HEK293 (cell line): ENCODE measurements around the gene PIGN.

Experiments
- GFI1B ChIP-seq: fragments of 450-650 bp; formaldehyde crosslinking; IDR thresholded peaks from 2 replicates; pipeline ENCODE4 v1.5.1; 2016; ENCODE audit warnings: missing biosample characterization, missing genetic modification characterization
- GLI4 ChIP-seq: fragments of 450-650 bp; formaldehyde crosslinking; IDR thresholded peaks from 2 replicates; pipeline ENCODE4 v1.5.1; 2016; ENCODE audit warnings: missing biosample characterization, missing genetic modification characterization
- IKZF3 ChIP-seq: fragments of 450-650 bp; IDR thresholded peaks from 2 replicates; pipeline ENCODE4 v1.5.0; 2018; ENCODE audit warnings: missing biosample characterization, mild to moderate bottlenecking, missing genetic modification characterization, moderate library complexity
- PRDM10 ChIP-seq: fragments of 450-650 bp; formaldehyde crosslinking; IDR thresholded peaks from 2 replicates; pipeline ENCODE4 v1.5.1; 2016; ENCODE audit warnings: missing biosample characterization, missing genetic modification characterization
- YY1 ChIP-seq: fragments of 450-650 bp; formaldehyde crosslinking; IDR thresholded peaks from 2 replicates; pipeline ENCODE4 v1.5.1; 2018; ENCODE audit warnings: missing biosample characterization, missing genetic modification characterization
- ZNF274 ChIP-seq, 2 experiments: fragments of 200-500 bp in 1 of 2; fragments of 450-650 bp in 1 of 2; sonication (Bioruptor generic) in 1 of 2; formaldehyde crosslinking in 1 of 2; IDR thresholded peaks; 2 replicates each; pipeline versions ENCODE4 v1.5.1 to v1.6.1; 2014 to 2016; ENCODE audit warnings: borderline replicate concordance in 1 of 2, inconsistent platforms in 1 of 2, low read length in 1 of 2, missing biosample characterization in 1 of 2, missing genetic modification characterization in 1 of 2
- ZNF560 ChIP-seq: fragments of 450-650 bp; formaldehyde crosslinking; IDR thresholded peaks from 2 replicates; pipeline ENCODE4 v1.5.1; 2017; ENCODE audit warnings: missing biosample characterization, missing genetic modification characterization, borderline replicate concordance
- ZNF580 ChIP-seq: fragments of 450-650 bp; formaldehyde crosslinking; IDR thresholded peaks from 2 replicates; pipeline ENCODE4 v1.5.1; 2016; ENCODE audit warnings: missing biosample characterization, missing genetic modification characterization
- ZNF791 ChIP-seq: fragments of 450-650 bp; formaldehyde crosslinking; IDR thresholded peaks from 2 replicates; pipeline ENCODE4 v1.5.1; 2016; ENCODE audit warnings: missing biosample characterization, missing genetic modification characterization
- ZSCAN30 ChIP-seq: fragments of 450-650 bp; IDR thresholded peaks from 2 replicates; pipeline ENCODE4 v1.5.1; 2018; ENCODE audit warnings: missing biosample characterization, mild to moderate bottlenecking, missing genetic modification characterization, moderate library complexity

GRCh38 chr18:62131301-62131909 lies 55.5 kb downstream of the PIGN start:
- no peak for TF ChIP-seq ZNF580 (tag by site-specific recombination)
- no peak for TF ChIP-seq YY1
- TF ChIP-seq ZSCAN30, result no peak
- TF ChIP-seq ZNF274 (IDR thresholded peaks at IDR 0.05; ENCODE audit: low read length), result no peak
- TF ChIP-seq ZNF274 (tag by site-specific recombination; IDR thresholded peaks at IDR 0.05; ENCODE audit: borderline replicate concordance), result no peak
- no peak for TF ChIP-seq GLI4 (tag by site-specific recombination)
- no peak for TF ChIP-seq GFI1B
- TF ChIP-seq ZNF560 (tag by site-specific recombination), result no peak
- TF ChIP-seq IKZF3, result no peak
- no peak for TF ChIP-seq PRDM10 (tag by site-specific recombination)
- no peak for TF ChIP-seq ZNF791 (tag by site-specific recombination)
